ENCODE measurements around the gene PSTK. TPM values are rescaled to one million over a fixed set of nuclear protein-coding genes. Genes with fewer than 3 reads are reported as not detected.
A peak's percentile ranks its signal among the peaks of the same experiment; 100 is the strongest.

The PSTK gene
- total and polyA plus RNA-seq, 10 of the 15 experiments (the other 5 are each of a cell fraction or from before 2014, with no cell fraction given) = 1.8 to 7.1 (median 3.4) TPM

GRCh38 chr10:122980209-122981065 lies at the start of gene PSTK (continued):
- TF ChIP-seq, protein P1, sequence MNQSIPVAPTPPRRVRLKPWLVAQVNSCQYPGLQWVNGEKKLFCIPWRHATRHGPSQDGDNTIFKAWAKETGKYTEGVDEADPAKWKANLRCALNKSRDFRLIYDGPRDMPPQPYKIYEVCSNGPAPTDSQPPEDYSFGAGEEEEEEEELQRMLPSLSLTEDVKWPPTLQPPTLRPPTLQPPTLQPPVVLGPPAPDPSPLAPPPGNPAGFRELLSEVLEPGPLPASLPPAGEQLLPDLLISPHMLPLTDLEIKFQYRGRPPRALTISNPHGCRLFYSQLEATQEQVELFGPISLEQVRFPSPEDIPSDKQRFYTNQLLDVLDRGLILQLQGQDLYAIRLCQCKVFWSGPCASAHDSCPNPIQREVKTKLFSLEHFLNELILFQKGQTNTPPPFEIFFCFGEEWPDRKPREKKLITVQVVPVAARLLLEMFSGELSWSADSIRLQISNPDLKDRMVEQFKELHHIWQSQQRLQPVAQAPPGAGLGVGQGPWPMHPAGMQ (IDR thresholded peaks at IDR 0.05; ENCODE audit: borderline replicate concordance) = no peak
- TF ChIP-seq KDM1A (IDR thresholded peaks at IDR 0.05; ENCODE audit: borderline replicate concordance) = no peak
- TF ChIP-seq PAX5 (IDR thresholded peaks at IDR 0.05; ENCODE audit: borderline replicate concordance, low read depth, low read length) = 0 out of 2 replicates have a peak, but pooled peaks have one; percentile 5
- TF ChIP-seq PML (IDR thresholded peaks at IDR 0.05; ENCODE audit: low read length) = peak; percentile 67; the same call in 1 of the 2 replicates
- TF ChIP-seq SMARCA5 (IDR thresholded peaks at IDR 0.05) = peak; percentile 87
- peak; percentile 96; the same call in 1 of the 2 replicates for TF ChIP-seq ASH2L (IDR thresholded peaks at IDR 0.05; ENCODE audit: borderline replicate concordance, low read depth)
- no peak for TF ChIP-seq BMI1 (IDR thresholded peaks at IDR 0.05; ENCODE audit: borderline replicate concordance)
- TF ChIP-seq, protein P2, sequence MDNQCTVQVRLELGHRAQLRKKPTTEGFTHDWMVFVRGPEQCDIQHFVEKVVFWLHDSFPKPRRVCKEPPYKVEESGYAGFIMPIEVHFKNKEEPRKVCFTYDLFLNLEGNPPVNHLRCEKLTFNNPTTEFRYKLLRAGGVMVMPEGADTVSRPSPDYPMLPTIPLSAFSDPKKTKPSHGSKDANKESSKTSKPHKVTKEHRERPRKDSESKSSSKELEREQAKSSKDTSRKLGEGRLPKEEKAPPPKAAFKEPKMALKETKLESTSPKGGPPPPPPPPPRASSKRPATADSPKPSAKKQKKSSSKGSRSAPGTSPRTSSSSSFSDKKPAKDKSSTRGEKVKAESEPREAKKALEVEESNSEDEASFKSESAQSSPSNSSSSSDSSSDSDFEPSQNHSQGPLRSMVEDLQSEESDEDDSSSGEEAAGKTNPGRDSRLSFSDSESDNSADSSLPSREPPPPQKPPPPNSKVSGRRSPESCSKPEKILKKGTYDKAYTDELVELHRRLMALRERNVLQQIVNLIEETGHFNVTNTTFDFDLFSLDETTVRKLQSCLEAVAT (IDR thresholded peaks at IDR 0.05) = peak; percentile 93
- TF ChIP-seq TCF12 (IDR thresholded peaks at IDR 0.05; ENCODE audit: low read depth, low read length) = peak; percentile 73
- TF ChIP-seq CREM (IDR thresholded peaks at IDR 0.05; ENCODE audit: low read depth) = peak; percentile 99
- peak; percentile 93 to 98 (median 96) for TF ChIP-seq CTCF (IDR thresholded peaks at IDR 0.05 in 2 of 3, conservative IDR thresholded peaks at IDR 0.05 in 1 of 3; ENCODE audit: control insufficient read depth in 2 of 3, extremely low read depth in 1 of 3, insufficient read depth in 1 of 3, low read depth in 3 of 3, low read length in 3 of 3)
- TF ChIP-seq USF2 (IDR thresholded peaks at IDR 0.05; ENCODE audit: borderline replicate concordance, low read depth, low read length) = no peak
- peak; percentile 74 to 77; a peak in 3 of 4 replicates for TF ChIP-seq BHLHE40 (IDR thresholded peaks at IDR 0.05; ENCODE audit: borderline replicate concordance in 1 of 2, low read depth in 2 of 2, low read length in 1 of 2)

Data from GM12878 (cell line).